Measurements from ENCODE around the gene OPRL1. TPM values are rescaled to one million over a fixed set of nuclear protein-coding genes. Genes with fewer than 3 reads are reported as not detected.

The OPRL1 gene
- polyA plus RNA-seq, 1 experiment: 0.86 TPM

GRCh38 chr20:64033981-64034493 lies 45.8 kb upstream of the OPRL1 start:
- ChIA-PET CTCF (no interaction called here), POLR2A (no interaction called here)
- TF ChIP-seq CTCF (IDR thresholded peaks at IDR 0.05; ENCODE audit: low read depth, low read length): no peak
- no peak for DNase-seq (ENCODE audit: low read depth, low spot score)
- no peak overlapping the region for H3K27ac ChIP-seq (ENCODE audit: low read depth, low read length)
- H3K4me3 ChIP-seq (ENCODE audit: low read depth, low read length): no peak overlapping the region
- H3K27me3 ChIP-seq (ENCODE audit: control insufficient read depth, insufficient read depth, low read length): peaks cover 12% of the 10 kb centered on the region
- no peaks in the 10 kb centered on the region; the same call in 1 of the 2 replicates for H3K9me3 ChIP-seq (ENCODE audit: control insufficient read depth, insufficient read depth, low read length)

- no peak for DNase-seq (ENCODE audit: low read depth, low spot score)
- ChIA-PET CTCF (interaction anchor here (0.8 kb wide), 1 partner anchor 55 kb away, joined by 3 read pairs; the partner anchor contains the start of gene PRPF6), POLR2A (no interaction called here)
- TF ChIP-seq CTCF (IDR thresholded peaks at IDR 0.05; ENCODE audit: low read depth, low read length): no peak
- Histone ChIP-seq H3K9me3 (ENCODE audit: control insufficient read depth, insufficient read depth, low read length) (no peaks in the 10 kb centered on the region; the same call in 1 of the 2 replicates), H3K27ac (ENCODE audit: low read depth, low read length) (no peak overlapping the region), H3K27me3 (ENCODE audit: control insufficient read depth, insufficient read depth, low read length) (peaks cover 25% of the 10 kb centered on the region), H3K4me3 (ENCODE audit: low read depth, low read length) (no peak overlapping the region)
Measured at GRCh38 chr20:64035066-64035932, 44.6 kb upstream of the OPRL1 start.

- POLR2A ChIA-PET: no interaction called here
- H3K4me3 ChIP-seq (ENCODE audit: low read depth, low read length): no peak within 1 kb of the TSS
- H3K27me3 ChIP-seq (ENCODE audit: control insufficient read depth, insufficient read depth, low read length): peaks cover 31% of the 10 kb centered on the region
- no peaks in the 10 kb centered on the region; the same call in 1 of the 2 replicates for H3K9me3 ChIP-seq (ENCODE audit: control insufficient read depth, insufficient read depth, low read length)
- no peak for DNase-seq (ENCODE audit: low read depth, low spot score)
- TF ChIP-seq CTCF (IDR thresholded peaks at IDR 0.05; ENCODE audit: low read depth, low read length): no peak
- CTCF ChIA-PET: no interaction called here
- no peak within 1 kb of the TSS for H3K27ac ChIP-seq (ENCODE audit: low read depth, low read length)
Measured at GRCh38 chr20:64035933-64036345, 43.9 kb upstream of the OPRL1 start, which contains the start of gene C20orf204. Gene C20orf204, plus strand, starts transcription at chr20:64036182. Its CDS starts 142 bp downstream, at chr20:64036324.

- ChIA-PET POLR2A (interaction anchor here (0.6 kb wide), 1 partner anchor 454 kb away, joined by 3 read pairs; no protein-coding TSS in a partner anchor), CTCF (interaction anchor here (3.6 kb wide), 1 partner anchor 85 kb away, joined by 31 read pairs; no protein-coding TSS in a partner anchor)
- Histone ChIP-seq H3K9me3 (ENCODE audit: control insufficient read depth, insufficient read depth, low read length) (no peaks in the 10 kb centered on the region; the same call in 1 of the 2 replicates), H3K27me3 (ENCODE audit: control insufficient read depth, insufficient read depth, low read length) (peaks cover 37% of the 10 kb centered on the region), H3K4me3 (ENCODE audit: low read depth, low read length) (no peak overlapping the region), H3K27ac (ENCODE audit: low read depth, low read length) (no peak overlapping the region)
- DNase-seq (ENCODE audit: low read depth, low spot score): no peak
- TF ChIP-seq CTCF (IDR thresholded peaks at IDR 0.05; ENCODE audit: low read depth, low read length): no peak
Measured at GRCh38 chr20:64036346-64037198, 43.3 kb upstream of the OPRL1 start.
